Embryonic facial prominence (tissue), 1 donor: Measurements from ENCODE around the gene ETFDH.
"Not testable (repeated sequence)": the region's sequence is repeated elsewhere in the genome, so short reads cannot be mapped to it uniquely, and the experiment has no call there.

ENCODE experiments used
- DNase-seq: peaks from one replicate; pipeline ENCODE4 v3.0.0-alpha.2; 2016; ENCODE audit errors: extremely low spot score

Gene ETFDH

GRCh38 chr4:158671915-158672806 is at the start of gene ETFDH:
TSS of gene ETFDH (plus strand) at chr4:158672296. CDS start at chr4:158672457, 161 bp downstream.
- DNase-seq, result peak; percentile 98

GRCh38 chr4:158624889-158625478 is 47.1 kb upstream of the ETFDH start:
- DNase-seq, result no peak

DNA sequence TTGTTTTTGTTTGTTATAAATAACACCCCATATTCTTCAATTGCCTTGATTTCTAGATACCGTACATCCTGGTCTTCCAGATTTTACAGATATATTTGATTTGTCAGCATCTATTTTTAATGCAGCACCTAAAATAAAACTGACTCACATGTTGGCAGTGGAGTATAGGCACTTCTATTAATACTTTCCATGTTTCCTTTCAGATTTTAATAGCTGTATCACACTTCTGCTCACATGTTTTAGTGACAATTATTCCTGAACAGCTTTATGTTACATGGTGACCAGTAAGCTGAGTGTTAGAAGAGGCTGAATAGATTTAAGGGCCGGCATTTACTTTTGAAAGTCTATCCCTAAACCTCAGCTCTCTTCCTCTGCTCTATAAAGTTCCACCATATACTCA is 46.6 kb upstream of the ETFDH start:
- no peak for DNase-seq

- DNase-seq, result no peak
Observed at GRCh38 chr4:158630893-158631292, 41.2 kb upstream of the ETFDH start.

DNA sequence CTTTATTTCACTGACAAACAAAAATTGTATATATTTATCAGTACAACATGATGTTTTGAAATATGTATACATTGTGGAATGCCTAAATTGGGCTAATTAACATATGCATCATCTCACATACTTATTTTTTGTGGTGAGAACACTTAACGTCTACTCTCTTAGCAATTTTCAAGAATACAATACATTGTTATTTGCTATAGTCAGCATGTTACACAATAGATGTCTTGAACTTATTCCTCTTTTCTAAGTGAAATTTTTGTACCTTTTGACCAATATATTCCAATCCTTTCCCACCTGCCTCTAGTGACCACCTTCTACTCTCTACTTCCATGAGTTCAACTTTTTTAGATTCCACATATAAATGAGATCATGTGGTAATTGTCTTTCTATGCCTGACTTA is 35.5 kb upstream of the ETFDH start:
- no peak for DNase-seq

GRCh38 chr4:158644356-158644755 is 27.7 kb upstream of the ETFDH start:
- DNase-seq, result no peak

DNA sequence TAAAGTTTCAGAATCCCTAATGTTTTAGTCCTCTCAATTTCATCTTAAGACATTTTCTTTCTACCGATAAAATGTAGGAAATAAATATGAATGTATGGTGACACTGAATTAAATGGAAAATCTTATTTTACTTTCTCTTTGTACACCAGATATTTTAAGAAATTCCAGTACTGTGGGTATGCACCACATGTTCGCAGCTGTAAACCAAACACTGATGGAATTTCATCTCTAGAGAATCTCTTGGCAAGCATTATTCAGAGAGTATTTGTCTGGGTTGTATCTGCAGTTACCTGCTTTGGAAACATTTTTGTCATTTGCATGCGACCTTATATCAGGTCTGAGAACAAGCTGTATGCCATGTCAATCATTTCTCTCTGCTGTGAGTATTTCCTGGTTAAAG is 27.3 kb upstream of the ETFDH start:
- no peak for DNase-seq

DNA sequence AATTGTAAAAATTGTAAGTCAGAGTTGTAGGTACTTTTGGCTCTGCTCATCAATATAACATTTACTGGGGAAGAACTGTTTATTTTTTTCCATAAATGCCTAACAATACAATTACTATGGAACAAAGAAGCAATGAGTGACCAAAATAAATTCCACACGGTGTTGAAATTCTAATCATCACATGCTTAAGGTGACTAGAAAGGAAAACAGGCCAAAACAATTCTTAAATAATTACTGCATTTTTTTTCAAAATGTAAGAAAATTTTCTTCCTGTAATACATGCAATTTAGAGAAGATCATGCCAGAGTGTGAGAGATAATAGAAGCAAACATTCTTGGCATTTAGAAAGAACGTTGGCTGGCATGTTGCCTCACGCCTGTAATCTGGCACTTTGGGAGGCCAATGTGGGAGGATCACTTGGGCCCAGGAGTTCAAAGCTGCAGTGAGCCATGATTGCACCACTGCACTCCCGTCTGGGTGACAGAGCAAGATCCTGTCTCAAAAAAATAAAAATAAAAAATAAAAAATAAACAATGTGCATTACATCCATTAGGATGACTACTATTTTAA is 22.9 kb upstream of the ETFDH start:
- no peak for DNase-seq

DNA sequence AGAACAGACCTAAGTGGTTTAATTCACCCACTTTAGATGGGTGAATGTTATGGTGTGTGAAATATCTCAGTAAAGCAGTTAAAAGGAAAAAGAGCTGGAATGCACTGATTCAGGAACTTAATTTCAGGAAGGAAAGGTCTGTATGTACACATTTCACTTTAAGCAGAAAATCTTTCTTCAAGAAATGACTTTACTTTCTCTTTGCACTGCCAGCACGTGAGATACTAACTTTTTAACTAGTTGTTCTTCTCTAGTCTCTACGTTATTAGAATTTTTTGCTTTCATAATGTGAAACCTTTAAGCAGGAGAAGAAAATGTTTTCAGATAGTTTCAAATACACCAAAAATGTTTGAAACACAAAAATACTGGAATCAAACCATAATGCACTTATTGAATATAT is 19.2 kb upstream of the ETFDH start:
- no peak for DNase-seq

- no peak for DNase-seq
Observed at GRCh38 chr4:158656439-158656838, 15.7 kb upstream of the ETFDH start.

- no peak for DNase-seq
Observed at GRCh38 chr4:158657291-158657690, 14.8 kb upstream of the ETFDH start.

GRCh38 chr4:158663255-158663654 is 8.8 kb upstream of the ETFDH start:
- not testable (repeated sequence) for DNase-seq

DNA sequence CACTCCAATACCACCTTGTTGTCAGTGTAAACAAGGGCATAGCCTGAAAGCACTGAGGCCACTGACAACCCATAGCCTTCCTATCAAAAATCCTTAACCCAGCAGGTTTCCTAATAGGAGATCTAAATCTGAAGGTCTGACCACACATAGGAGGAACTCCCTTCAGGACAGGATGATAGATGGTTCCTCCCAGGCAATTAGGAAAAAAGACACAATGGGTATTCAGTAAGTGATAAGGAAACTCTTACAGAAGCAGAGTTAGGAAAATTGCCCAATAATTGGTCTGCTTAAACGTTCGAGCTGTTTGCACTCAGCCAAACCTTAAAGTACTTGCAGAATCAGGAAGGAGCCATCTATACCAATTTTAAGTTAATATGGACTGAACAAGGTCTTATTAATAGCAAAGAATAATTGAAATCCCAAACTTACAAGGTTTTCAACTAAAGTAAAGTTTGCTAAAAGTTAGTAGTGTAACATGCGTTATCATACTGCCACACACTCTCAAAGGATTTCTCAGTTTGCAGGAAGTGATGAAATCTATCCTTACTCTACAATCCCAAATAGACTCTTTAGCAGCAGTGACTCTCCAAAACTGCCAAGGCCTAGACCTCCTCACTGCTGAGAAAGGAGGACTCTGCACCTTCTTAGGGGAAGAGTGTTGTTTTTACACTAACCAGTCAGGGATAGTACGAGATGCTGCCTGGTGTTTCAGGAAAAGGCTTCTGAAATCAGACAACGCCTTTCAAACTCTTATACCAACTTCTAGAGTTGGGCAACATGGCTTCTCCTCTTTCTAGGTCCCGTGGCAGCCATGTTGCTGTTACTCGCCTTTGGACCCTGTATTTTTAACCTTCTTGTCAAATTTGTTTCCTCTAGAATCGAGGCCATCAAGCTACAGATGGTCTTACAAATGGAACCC is 8.1 kb upstream of the ETFDH start:
- not testable (repeated sequence) for DNase-seq

DNA sequence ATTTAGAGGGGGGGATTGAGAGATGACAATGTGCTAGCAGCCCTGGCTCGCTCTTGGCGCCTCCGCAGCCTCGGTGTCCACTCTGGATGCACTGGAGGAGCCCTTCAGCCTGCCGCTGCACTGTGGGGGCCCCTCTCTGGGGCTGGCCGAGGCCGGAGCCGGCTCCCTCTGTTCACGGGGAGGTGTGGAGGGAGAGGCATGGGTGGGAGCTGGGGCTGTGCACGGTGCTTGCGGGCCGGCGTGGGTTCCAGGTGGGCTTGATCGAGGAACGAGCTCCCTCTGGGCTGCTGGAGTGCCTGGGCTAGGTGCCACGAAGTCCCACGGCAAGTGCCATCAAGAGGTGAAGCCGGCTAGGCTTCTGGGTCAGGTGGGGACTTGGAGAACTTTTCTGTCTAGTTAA is 7.3 kb upstream of the ETFDH start:
- DNase-seq, result no peak

DNA sequence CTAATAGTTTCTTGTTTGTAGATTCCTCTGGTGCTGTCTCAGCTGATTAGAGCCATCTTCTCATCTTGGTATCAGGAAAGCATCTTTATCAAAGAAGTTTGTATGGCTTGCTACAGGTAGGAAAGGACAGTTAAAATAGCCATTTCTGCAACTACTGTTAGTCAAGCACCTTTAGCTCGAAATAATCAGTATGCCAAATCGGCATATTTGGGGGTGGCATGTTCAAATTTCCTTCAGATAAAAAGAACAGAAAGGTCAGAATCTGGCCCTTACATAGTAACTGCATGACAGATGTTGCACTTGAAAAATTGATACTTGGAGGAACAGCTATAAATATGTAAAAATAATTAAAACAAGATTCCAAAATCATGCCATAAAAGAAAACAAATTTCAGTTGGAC is 5.2 kb upstream of the ETFDH start:
- no peak for DNase-seq

- DNase-seq, result no peak
Observed at GRCh38 chr4:158667651-158668198, 4.4 kb upstream of the ETFDH start.

GRCh38 chr4:158669310-158669709 is 2.8 kb upstream of the ETFDH start:
- DNase-seq, result no peak

- DNase-seq, result peak; percentile 86
Observed at GRCh38 chr4:158670975-158671664, 976 bp upstream of the ETFDH start.

- DNase-seq, result no peak
Observed at GRCh38 chr4:158671665-158671914, 506 bp upstream of the ETFDH start, which contains the start of gene C4orf46. TSS of gene C4orf46 (minus strand) at chr4:158671887. CDS start at chr4:158671801, 86 bp downstream.

DNA sequence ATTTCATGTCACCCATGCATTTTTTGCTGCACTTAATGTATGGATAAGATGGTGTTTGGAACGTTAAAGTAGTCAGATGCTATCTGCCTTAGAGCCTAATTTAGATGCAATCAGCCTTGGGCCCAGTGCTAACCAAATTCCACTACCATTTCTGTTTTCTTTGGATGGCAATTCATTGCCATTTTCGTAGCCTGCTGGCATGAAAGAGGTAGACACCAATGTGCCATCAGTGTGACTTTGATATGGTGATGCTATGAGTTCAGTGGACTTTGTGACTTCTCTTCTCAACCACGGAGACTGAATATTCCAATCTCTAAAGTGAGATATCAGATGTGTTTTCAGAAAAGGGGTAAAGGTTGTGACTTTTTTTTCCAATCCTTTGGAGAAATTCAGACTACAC is 1.5 kb downstream of the ETFDH start:
- DNase-seq, result no peak

DNA sequence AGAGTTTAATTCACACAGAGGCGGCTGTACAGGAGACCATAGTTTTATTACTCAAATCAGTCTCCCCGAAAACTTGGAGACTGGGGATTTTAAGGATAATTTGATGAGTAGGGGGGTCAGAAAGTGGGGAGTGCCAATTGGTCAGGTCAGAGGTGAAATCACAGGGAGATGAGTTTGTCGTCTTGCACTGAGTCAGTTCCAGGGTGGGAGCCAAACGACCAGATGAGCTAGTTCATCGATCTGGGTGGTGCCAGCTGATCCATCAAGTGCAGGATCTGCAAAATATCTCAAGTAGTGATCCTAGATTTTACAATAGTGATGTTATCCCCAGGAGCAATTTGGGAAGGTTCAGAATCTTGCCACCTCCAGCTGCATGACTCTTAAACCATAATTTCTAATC is 4.0 kb downstream of the ETFDH start:
- DNase-seq, result no peak
